CD8-positive, alpha-beta memory T cell (primary cell): ENCODE results near the gene DOC2B. TPM values are rescaled to one million over a fixed set of nuclear protein-coding genes. Genes with fewer than 3 reads are reported as not detected.

Source experiments
- CTCF ChIA-PET: fragments of 350-600 bp; sonication (Branson Sonifier 250); formaldehyde crosslinking; loops from one replicate; lab custom pipeline; 2021; ENCODE audit warnings: antibody characterized with exemption; lab: Charles Lee
- POLR2A ChIA-PET: fragments of 350-600 bp; sonication (Branson Sonifier 250); formaldehyde crosslinking; loops from one replicate; lab custom pipeline; 2021; ENCODE audit warnings: antibody characterized with exemption; lab: Charles Lee
- DNase-seq, 5 donors: peaks; one replicate each; pipeline versions ENCODE4 v3.0.0 to v3.0.0-alpha.2; 2020 to 2022; ENCODE audit warnings: mixed read lengths in 1 of 5
- H3K27ac ChIP-seq: one replicate; pipeline ENCODE4 v1.7.0; 2013; ENCODE audit warnings: low read depth, mild to moderate bottlenecking, low read length, moderate library complexity
- H3K27me3 ChIP-seq: 2 replicates; pipeline ENCODE4 v1.7.0; 2013; ENCODE audit warnings: low read length, mild to moderate bottlenecking; ENCODE audit not compliant: insufficient read depth, poor library complexity, severe bottlenecking
- H3K36me3 ChIP-seq: 2 replicates; pipeline ENCODE4 v1.7.0; 2013; ENCODE audit warnings: mild to moderate bottlenecking, low read length, moderate library complexity; ENCODE audit not compliant: insufficient read depth
- H3K4me1 ChIP-seq: 2 replicates; pipeline ENCODE4 v1.7.0; 2013; ENCODE audit warnings: mild to moderate bottlenecking, low read length, moderate library complexity; ENCODE audit not compliant: insufficient read depth
- H3K4me3 ChIP-seq: 2 replicates; pipeline ENCODE4 v1.7.0; 2013; ENCODE audit warnings: mild to moderate bottlenecking, low read length
- H3K9me3 ChIP-seq: 2 replicates; pipeline ENCODE4 v1.7.0; 2013; ENCODE audit warnings: mild to moderate bottlenecking, low read length
- H3K27ac Mint-ChIP-seq, 8 donors: one replicate each; pipeline ENCODE4 v1.8.0; 2020 to 2021; ENCODE audit warnings: mixed read lengths in 8 of 8, mild to moderate bottlenecking in 6 of 8, inconsistent platforms in 3 of 8, moderate library complexity in 3 of 8
- H3K27me3 Mint-ChIP-seq, 2 donors: one replicate each; pipeline ENCODE4 v1.8.0; 2020 to 2021; ENCODE audit warnings: mixed read lengths in 2 of 2, mild to moderate bottlenecking in 1 of 2, moderate library complexity in 1 of 2
- H3K36me3 Mint-ChIP-seq, 3 donors: one replicate each; pipeline ENCODE4 v1.8.0; 2020 to 2021; ENCODE audit warnings: mixed read lengths in 3 of 3, inconsistent platforms in 1 of 3, mild to moderate bottlenecking in 1 of 3
- H3K4me1 Mint-ChIP-seq, 3 donors: one replicate each; pipeline ENCODE4 v1.8.0; 2020 to 2021; ENCODE audit warnings: mixed read lengths in 3 of 3, inconsistent platforms in 1 of 3, mild to moderate bottlenecking in 1 of 3
- H3K4me3 Mint-ChIP-seq, 7 donors: one replicate each; pipeline ENCODE4 v1.8.0; 2020 to 2021; ENCODE audit warnings: mixed read lengths in 7 of 7, mild to moderate bottlenecking in 6 of 7, moderate library complexity in 4 of 7, inconsistent platforms in 2 of 7
- H3K9me3 Mint-ChIP-seq, 5 donors: one replicate each; pipeline ENCODE4 v1.8.0; 2020 to 2022; ENCODE audit warnings: mixed read lengths in 5 of 5, mild to moderate bottlenecking in 3 of 5, moderate library complexity in 2 of 5, inconsistent platforms in 1 of 5
- polyA plus RNA-seq: library from polyadenylated mRNA; unstranded; fragments of 300-500 nt; fragmentation: Illumina TruSeq; gene quantifications from one replicate; pipeline ENCODE4 v1.2.3, GENCODE V29; 2021
- total RNA-seq, 2 experiments: library from RNA; stranded (reverse); gene quantifications; one replicate each; pipeline ENCODE4 v1.2.3, GENCODE V29; 2021

DOC2B gene
- under 1 TPM; 0.13 to 0.15 TPM for total RNA-seq
- polyA plus RNA-seq: not detected

DNA sequence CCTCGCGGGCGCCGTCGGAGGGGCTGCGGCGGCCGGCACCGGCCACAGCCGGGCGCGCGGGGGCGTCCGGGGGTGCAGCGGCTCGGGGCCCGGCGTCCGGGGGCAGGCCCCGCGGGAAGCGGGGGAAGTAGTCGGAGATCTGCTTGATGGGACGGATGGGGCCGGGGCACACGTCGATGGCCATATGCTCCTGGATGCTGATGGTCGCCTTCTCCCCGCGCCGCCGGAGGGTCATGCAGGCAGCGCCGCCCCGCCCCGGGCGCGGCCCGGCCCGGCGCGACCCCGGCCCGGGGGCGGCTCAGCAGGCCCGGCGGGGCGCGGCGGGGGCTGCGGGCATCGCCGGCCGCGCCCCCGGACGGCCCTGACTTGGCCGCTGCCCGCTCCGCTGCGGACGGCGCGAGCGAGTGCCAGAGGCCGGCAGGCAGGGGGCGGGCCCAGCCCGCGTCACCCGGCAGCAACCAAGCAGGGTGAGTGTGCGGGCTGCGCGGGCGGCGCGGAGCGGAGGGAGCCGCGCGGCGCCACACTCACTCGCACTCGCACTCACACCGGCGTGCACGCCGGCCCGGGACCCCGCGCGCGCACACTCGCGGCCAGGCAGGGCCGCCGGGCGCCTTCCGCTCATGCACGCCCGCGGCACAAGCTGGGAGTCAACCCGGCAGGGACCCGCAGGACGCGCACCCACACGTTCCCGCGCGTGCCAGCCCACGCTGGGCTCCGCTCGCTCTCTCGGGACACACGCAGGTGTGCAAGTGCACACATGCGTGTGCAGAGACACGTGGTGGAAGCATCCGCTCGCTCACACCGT is at the start of gene DOC2B:
Gene DOC2B, minus strand, starts transcription at position 406 of the 805 bp plus-strand sequence. Its CDS starts 171 bp downstream, at position 235.
- Histone ChIP-seq H3K9me3 (no peaks in the 10 kb centered on the region), H3K4me3 (no peak within 1 kb of the TSS), H3K4me1 (no peaks in the 10 kb centered on the region), H3K36me3 (no peaks in the 10 kb centered on the region), H3K27me3 (peaks cover 16% of the 10 kb centered on the region), H3K27ac (no peak within 1 kb of the TSS)
- ChIA-PET POLR2A (no interaction called here), CTCF (no interaction called here)
- H3K27me3 Mint-ChIP-seq: peaks cover 47 to 48% of the 10 kb centered on the region in 2 donors
- H3K4me1 Mint-ChIP-seq: peaks cover 4 to 25% (median 8%) of the 10 kb centered on the region in 3 donors
- peak within 1 kb of the TSS in 1 of 8 donors; percentile 31 for H3K27ac Mint-ChIP-seq
- no peaks in the 10 kb centered on the region for H3K9me3 Mint-ChIP-seq
- no peak for DNase-seq
- peak within 1 kb of the TSS; percentile 13 to 67 (median 42) for H3K4me3 Mint-ChIP-seq
- H3K36me3 Mint-ChIP-seq: no peaks in the 10 kb centered on the region

DNA sequence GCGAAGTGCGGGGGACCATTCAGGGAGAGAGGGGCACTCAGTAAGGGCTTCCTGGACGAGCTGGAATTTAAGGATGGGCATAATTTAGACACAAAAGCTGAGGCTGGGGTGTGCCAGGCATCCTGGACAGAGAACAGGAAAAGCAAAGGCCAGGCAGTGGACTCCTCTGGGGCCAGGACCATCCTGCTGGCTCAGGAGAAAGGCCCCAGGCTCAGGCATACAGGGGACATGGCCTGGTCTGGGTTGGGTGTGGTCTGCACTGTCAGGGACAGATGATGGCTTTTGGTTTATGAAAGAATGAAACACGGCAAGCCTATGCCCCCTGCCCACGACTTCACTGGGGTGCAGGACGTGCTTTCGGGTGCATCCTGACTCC is 48.9 kb upstream of the DOC2B start:
- Histone ChIP-seq H3K9me3 (no peaks in the 10 kb centered on the region), H3K36me3 (no peaks in the 10 kb centered on the region), H3K4me3 (no peak overlapping the region), H3K27ac (no peak overlapping the region), H3K27me3 (no peaks in the 10 kb centered on the region), H3K4me1 (no peaks in the 10 kb centered on the region)
- ChIA-PET CTCF (no interaction called here), POLR2A (no interaction called here)
- H3K27me3 Mint-ChIP-seq: peaks cover 0 to 1% of the 10 kb centered on the region in 2 donors
- no peak overlapping the region for H3K4me3 Mint-ChIP-seq
- peak overlapping the region in 1 of 8 donors; percentile 43 for H3K27ac Mint-ChIP-seq
- no peaks in the 10 kb centered on the region for H3K4me1 Mint-ChIP-seq
- no peak for DNase-seq
- no peaks in the 10 kb centered on the region for H3K36me3 Mint-ChIP-seq
- H3K9me3 Mint-ChIP-seq: no peaks in the 10 kb centered on the region

DNA sequence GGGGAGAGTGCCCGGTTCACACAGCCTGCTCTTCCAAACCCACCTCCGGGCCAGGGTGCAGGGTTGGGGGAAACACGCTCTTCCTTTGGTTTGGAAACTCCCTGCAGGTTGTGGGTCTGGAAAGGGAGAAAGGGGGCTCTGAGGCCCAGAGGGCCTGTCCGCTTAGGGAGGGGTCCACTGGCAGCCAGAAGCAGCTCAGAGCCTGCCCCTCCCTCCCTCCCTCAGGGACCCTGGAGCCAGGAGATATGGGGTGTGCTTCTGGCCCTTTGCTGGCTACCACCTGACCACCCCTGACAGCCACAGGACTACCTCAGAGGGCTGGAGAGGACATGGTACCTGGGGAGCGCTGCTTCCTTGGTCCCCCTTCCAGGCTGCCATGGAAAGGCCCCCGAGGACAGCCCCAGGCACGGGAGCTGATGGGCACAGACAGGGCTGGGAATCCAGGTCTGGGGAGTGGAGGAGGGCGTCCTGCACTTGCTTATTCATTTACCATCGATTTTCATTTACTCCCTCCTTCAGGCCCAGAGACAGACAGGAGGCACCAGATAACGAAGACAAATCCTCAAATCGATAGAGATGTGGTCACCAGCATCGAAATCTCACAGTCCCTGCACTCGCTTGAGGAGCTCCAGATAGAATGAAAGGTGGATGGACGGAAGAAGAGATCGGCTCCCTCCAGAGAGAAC is 48.4 kb upstream of the DOC2B start:
- H3K27me3 ChIP-seq: no peaks in the 10 kb centered on the region
- no peaks in the 10 kb centered on the region for H3K36me3 ChIP-seq
- no peak overlapping the region for H3K27ac ChIP-seq
- no peaks in the 10 kb centered on the region for H3K4me1 ChIP-seq
- H3K36me3 Mint-ChIP-seq: no peaks in the 10 kb centered on the region
- peak overlapping the region in 1 of 8 donors; percentile 73 for H3K27ac Mint-ChIP-seq
- peaks cover 0 to 1% of the 10 kb centered on the region in 2 donors for H3K27me3 Mint-ChIP-seq
- ChIA-PET CTCF (no interaction called here), POLR2A (no interaction called here)
- no peaks in the 10 kb centered on the region for H3K9me3 ChIP-seq
- no peaks in the 10 kb centered on the region for H3K4me1 Mint-ChIP-seq
- no peak overlapping the region for H3K4me3 ChIP-seq
- no peak overlapping the region for H3K4me3 Mint-ChIP-seq
- no peaks in the 10 kb centered on the region for H3K9me3 Mint-ChIP-seq
- peak in 1 of 5 donors; percentile 18 for DNase-seq

DNA sequence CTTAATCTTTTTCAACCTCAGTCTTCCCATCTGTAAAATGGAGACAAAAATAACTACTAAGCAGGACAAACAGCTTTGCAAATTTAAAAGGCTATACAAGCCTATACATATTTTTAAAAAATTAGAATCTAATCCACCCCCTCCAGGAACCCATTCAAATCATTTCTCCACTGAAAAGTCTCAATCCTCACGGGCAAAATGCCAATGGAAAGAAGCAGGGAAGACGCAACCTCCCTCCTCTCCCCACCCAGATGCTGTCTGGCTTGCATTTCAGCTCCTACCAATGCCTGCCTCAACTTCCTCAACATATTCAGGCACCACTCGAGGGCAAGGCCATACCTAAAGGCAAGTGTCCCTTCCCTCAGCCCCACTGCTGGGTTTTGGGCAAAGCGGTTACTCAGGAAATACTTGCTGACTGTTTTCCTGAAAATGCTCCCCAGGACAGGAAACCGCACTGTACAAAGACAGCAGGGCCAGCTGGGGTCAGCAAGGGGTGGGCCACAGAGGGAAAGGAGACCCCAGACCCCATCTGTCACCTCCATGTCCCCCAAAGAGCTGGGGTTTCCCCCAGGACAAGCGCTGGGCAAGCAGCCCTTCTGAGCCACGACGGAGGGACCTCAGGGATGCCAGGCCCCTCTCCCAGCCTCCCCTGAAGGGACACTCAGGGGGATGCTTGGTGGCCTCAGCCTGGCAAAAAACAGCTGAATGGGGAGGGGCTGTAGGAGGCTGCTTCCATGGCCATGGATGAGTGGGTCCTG is 47.7 kb upstream of the DOC2B start:
- H3K36me3 ChIP-seq: no peaks in the 10 kb centered on the region
- H3K4me3 ChIP-seq: no peak overlapping the region
- no peaks in the 10 kb centered on the region for H3K4me1 ChIP-seq
- H3K36me3 Mint-ChIP-seq: no peaks in the 10 kb centered on the region
- DNase-seq: peak in 1 of 5 donors; percentile 9
- no peak overlapping the region for H3K4me3 Mint-ChIP-seq
- H3K27ac Mint-ChIP-seq: no peak overlapping the region
- peaks cover 0 to 1% of the 10 kb centered on the region in 2 donors for H3K27me3 Mint-ChIP-seq
- H3K27me3 ChIP-seq: no peaks in the 10 kb centered on the region
- ChIA-PET CTCF (no interaction called here), POLR2A (no interaction called here)
- H3K9me3 Mint-ChIP-seq: no peaks in the 10 kb centered on the region
- no peak overlapping the region for H3K27ac ChIP-seq
- H3K9me3 ChIP-seq: no peaks in the 10 kb centered on the region
- no peaks in the 10 kb centered on the region for H3K4me1 Mint-ChIP-seq

DNA sequence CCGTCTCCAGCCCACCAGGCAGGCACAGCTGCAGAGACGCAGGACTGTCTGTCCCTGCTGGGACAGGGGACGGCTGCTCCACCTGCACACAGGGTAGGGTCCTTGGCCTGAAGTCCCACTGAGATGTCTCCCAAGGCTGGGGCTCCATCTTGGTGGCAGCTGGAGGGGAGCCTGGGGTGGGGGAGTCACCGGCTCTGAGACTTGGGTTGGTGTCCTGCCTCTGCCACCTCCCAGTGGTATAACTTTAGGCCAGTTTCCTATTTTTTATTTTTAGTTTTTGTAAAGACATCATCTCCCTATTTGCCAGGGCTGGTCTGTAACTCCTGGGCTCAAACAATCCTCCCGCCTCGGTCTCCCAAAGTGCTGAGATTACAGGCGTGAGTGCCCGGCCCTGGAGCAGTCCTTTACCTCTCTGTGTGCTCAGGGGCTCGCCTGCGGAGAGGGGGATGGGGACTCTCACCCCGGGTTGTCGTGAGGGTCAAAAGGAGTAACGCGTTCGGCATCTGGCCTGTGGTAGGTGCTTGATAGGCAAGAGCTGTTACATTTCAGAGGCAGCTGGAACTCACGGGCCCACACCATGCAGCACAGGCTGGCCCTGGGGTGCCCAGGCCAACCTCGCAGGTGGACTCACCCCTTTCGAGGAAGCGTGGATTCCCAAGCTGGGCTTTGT is 46.6 kb upstream of the DOC2B start:
- no peak overlapping the region for H3K4me3 Mint-ChIP-seq
- H3K4me3 ChIP-seq: no peak overlapping the region
- H3K4me1 Mint-ChIP-seq: no peaks in the 10 kb centered on the region
- H3K36me3 Mint-ChIP-seq: no peaks in the 10 kb centered on the region
- peak in 1 of 5 donors; percentile 29 for DNase-seq
- CTCF ChIA-PET: no interaction called here
- no peaks in the 10 kb centered on the region for H3K9me3 ChIP-seq
- peaks cover 0 to 1% of the 10 kb centered on the region in 2 donors for H3K27me3 Mint-ChIP-seq
- no peak overlapping the region for H3K27ac ChIP-seq
- H3K4me1 ChIP-seq: no peaks in the 10 kb centered on the region
- no peaks in the 10 kb centered on the region for H3K9me3 Mint-ChIP-seq
- no peaks in the 10 kb centered on the region for H3K36me3 ChIP-seq
- POLR2A ChIA-PET: no interaction called here
- no peak overlapping the region for H3K27ac Mint-ChIP-seq
- no peaks in the 10 kb centered on the region for H3K27me3 ChIP-seq

DNA sequence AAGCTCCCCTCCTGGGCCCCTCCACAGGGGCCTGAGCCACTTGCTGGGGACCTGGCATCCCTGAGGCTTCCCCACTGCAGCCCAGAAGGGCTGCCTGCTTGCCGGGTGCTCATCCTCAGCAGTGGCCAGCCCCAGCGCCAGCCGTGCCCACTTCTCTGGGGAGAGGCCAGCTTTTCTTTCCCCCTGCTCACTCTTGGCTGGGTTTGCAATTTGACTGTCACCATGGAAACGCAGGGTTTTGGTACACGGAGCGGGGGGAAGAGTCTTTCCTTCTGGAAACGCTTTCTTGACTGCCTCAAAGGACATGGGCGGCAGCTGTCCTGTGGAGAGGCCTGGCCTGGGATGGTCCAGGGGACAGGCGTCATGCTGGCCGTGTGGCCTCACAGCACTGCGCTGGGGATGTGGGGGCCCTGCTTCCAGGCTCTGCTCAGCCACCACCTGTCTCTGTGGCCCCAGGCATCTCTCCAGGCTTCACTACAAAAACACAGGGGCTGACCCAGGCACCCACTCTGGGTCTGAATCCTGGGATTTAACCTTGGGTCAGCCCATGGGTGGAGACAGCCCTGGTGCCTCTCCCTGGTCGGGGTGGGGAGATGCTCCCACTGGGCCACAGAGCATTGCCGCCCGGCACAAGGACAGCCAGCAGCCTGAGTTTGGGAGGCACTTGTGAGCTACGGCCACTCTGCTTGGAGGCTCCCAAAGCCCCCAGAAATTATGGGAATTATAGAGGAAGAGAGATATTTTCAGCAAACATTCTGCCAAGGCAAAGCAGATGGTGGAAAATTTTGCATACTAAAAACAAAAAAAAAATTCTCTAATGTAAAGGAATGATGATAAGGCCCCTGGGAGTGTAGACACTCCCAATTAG is 45.9 kb upstream of the DOC2B start:
- H3K4me3 Mint-ChIP-seq: no peak overlapping the region
- no peak overlapping the region for H3K4me3 ChIP-seq
- no peaks in the 10 kb centered on the region for H3K9me3 Mint-ChIP-seq
- POLR2A ChIA-PET: no interaction called here
- CTCF ChIA-PET: no interaction called here
- H3K4me1 ChIP-seq: no peaks in the 10 kb centered on the region
- no peak overlapping the region for H3K27ac ChIP-seq
- peak overlapping the region in 1 of 8 donors; percentile 50 for H3K27ac Mint-ChIP-seq
- peaks cover 0 to 1% of the 10 kb centered on the region in 2 donors for H3K27me3 Mint-ChIP-seq
- no peaks in the 10 kb centered on the region for H3K4me1 Mint-ChIP-seq
- no peaks in the 10 kb centered on the region for H3K36me3 Mint-ChIP-seq
- H3K9me3 ChIP-seq: no peaks in the 10 kb centered on the region
- no peaks in the 10 kb centered on the region for H3K27me3 ChIP-seq
- peak in 1 of 5 donors; percentile 26 for DNase-seq
- no peaks in the 10 kb centered on the region for H3K36me3 ChIP-seq
